Effector memory CD4-positive, alpha-beta T cell (primary cell): ENCODE results near the gene BCS1L.

Experiments
- DNase-seq, 3 donors: peaks; one replicate each; pipeline ENCODE4 v3.0.0-alpha.2; 2020
- H3K27ac ChIP-seq: 2 replicates; pipeline ENCODE4 v1.7.0; 2013; ENCODE audit warnings: mild to moderate bottlenecking, low read length, moderate library complexity; ENCODE audit not compliant: insufficient read depth, poor library complexity, severe bottlenecking
- H3K27me3 ChIP-seq: replicated peaks from 2 replicates; pipeline ENCODE4 v1.7.0; 2013; ENCODE audit warnings: mild to moderate bottlenecking, low read length; ENCODE audit not compliant: insufficient read depth, control insufficient read depth, poor library complexity, severe bottlenecking
- H3K36me3 ChIP-seq: 2 replicates; pipeline ENCODE4 v1.7.0; 2013; ENCODE audit warnings: mild to moderate bottlenecking, low read length, moderate library complexity; ENCODE audit not compliant: control insufficient read depth, insufficient read depth
- H3K4me1 ChIP-seq: 2 replicates; pipeline ENCODE4 v1.7.0; 2013; ENCODE audit warnings: low read length, mild to moderate bottlenecking; ENCODE audit not compliant: control insufficient read depth, insufficient read depth, poor library complexity, severe bottlenecking
- H3K4me3 ChIP-seq: 2 replicates; pipeline ENCODE4 v1.7.0; 2013; ENCODE audit warnings: low read length, low read depth, mild to moderate bottlenecking; ENCODE audit not compliant: insufficient read depth, poor library complexity, severe bottlenecking
- H3K9me3 ChIP-seq: 2 replicates; pipeline ENCODE4 v1.7.0; 2013; ENCODE audit warnings: mild to moderate bottlenecking, low read length, moderate library complexity; ENCODE audit not compliant: control insufficient read depth

The BCS1L gene

DNA sequence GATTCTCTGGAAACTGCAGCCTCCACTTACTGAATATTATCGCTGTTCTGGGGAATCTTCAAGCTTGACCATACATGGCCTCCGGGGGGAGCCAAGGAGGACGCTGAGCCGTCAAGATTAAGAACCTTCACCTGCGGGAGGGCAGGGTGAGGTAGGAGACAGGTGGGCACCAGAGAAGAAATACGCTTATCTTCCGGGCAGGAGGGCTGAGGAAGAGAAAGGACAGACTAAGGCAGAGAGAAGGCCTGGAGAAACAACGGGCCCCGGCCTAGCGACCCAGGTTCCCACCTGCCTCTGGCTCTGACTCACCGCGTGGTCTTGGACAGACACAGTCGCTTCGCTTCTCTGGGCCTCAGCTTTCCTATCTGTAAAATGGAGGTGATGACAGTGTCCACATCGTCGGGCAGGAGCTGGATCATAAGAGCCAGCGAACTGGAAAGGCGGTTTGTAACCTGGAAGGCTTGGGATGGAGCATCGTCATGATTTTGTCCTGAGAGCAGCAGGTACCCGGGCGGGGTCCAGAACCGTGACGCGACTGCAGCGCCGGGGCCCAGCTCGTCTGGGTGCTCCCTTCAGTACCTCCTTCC, 719 bp upstream of the BCS1L start:
- DNase-seq = peak in 2 of 3 donors; percentile 3 to 26
- Histone ChIP-seq H3K4me3 (peak overlapping the region; percentile 82), H3K27me3 (no peaks in the 10 kb centered on the region), H3K4me1 (peaks cover 8% of the 10 kb centered on the region), H3K27ac (peak overlapping the region; percentile 70), H3K36me3 (peaks cover 43% of the 10 kb centered on the region), H3K9me3 (no peaks in the 10 kb centered on the region)

DNA sequence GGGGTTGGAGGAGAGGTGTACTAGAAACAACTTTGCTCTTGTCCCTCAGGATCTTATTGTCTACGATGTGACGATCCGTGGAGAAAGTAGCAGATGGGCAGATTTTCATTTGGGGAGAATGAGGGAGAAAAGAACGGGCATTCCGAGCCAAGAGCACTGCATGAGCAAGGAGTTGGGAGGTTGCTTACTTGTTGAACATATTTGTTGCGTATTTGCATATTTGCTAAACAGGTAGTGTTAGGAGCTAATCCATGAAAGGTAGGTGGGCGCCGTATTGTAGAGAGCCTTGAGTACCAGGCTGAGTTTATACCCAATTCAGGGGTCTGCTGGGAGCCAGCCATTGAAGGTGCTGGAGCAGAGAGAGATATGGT, 490 bp downstream of the BCS1L start:
- no peaks in the 10 kb centered on the region for H3K9me3 ChIP-seq
- H3K4me3 ChIP-seq = peak overlapping the region; percentile 82
- H3K4me1 ChIP-seq = peaks cover 8% of the 10 kb centered on the region
- H3K27me3 ChIP-seq = no peaks in the 10 kb centered on the region
- peaks cover 44% of the 10 kb centered on the region for H3K36me3 ChIP-seq
- DNase-seq = no peak
- peak overlapping the region; percentile 70 for H3K27ac ChIP-seq

DNA sequence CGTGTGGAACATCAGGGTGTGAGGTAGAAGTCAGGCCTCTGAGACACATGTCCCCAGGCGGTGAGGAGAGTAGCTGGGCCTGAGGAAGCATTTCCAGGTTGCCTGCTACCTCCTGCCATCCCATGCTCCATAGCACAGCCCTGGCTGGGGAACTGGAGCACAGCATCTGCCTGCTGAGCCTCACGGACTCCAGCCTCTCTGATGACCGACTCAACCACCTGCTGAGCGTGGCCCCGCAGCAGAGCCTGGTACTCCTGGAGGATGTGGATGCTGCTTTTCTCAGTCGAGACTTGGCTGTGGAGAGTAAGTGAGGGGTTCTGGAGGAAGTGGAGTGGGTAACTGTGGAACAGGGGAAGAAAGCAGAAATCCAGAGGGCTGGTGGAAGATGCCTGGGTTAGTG, 2.9 kb downstream of the BCS1L start:
- Histone ChIP-seq H3K4me1 (peaks cover 8% of the 10 kb centered on the region), H3K4me3 (no peak overlapping the region), H3K27me3 (no peaks in the 10 kb centered on the region), H3K27ac (no peak overlapping the region), H3K9me3 (no peaks in the 10 kb centered on the region), H3K36me3 (peaks cover 50% of the 10 kb centered on the region)
- no peak for DNase-seq

DNA sequence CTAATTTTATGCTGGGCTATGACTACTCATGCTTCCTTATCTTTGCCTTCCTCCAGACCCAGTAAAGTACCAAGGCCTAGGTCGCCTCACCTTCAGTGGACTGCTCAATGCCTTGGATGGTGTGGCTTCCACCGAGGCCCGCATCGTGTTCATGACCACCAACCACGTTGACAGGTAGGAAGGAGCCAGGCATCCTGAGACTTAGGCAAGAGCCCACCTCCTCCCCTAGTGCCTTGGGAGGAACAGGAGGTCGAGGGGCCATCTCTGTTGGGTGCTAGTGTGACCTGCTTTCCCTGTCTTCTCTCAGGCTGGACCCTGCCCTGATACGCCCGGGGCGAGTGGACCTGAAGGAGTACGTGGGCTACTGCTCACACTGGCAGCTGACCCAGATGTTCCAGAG, 3.3 kb downstream of the BCS1L start:
- no peaks in the 10 kb centered on the region for H3K9me3 ChIP-seq
- no peak overlapping the region for H3K4me3 ChIP-seq
- peaks cover 8% of the 10 kb centered on the region for H3K4me1 ChIP-seq
- H3K27ac ChIP-seq = no peak overlapping the region
- H3K36me3 ChIP-seq = peaks cover 54% of the 10 kb centered on the region
- no peaks in the 10 kb centered on the region for H3K27me3 ChIP-seq
- DNase-seq = no peak

DNA sequence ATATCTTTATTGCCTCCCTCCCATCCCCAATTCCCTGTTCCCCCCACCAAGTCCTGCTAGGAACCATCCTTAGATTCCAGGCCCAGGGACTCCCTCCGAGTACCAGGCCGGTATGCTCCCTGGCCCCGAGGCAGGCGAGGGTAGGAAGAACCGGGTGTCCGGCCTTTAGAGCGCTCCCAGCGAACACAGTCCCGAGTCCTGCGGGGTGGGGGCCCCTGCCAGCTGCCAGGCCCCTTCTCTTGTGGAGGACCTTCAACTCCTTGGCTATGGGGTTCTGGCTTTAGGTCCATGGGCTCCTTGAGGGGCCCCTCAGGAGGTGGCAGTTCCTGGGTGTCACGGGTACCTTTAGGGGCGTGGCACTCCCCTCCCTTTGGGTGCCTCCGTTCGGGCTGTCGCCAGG, 4.4 kb downstream of the BCS1L start:
- Histone ChIP-seq H3K27me3 (no peaks in the 10 kb centered on the region), H3K9me3 (no peaks in the 10 kb centered on the region), H3K4me3 (no peak overlapping the region), H3K27ac (no peak overlapping the region), H3K36me3 (peaks cover 62% of the 10 kb centered on the region), H3K4me1 (peaks cover 8% of the 10 kb centered on the region)
- DNase-seq = no peak

DNA sequence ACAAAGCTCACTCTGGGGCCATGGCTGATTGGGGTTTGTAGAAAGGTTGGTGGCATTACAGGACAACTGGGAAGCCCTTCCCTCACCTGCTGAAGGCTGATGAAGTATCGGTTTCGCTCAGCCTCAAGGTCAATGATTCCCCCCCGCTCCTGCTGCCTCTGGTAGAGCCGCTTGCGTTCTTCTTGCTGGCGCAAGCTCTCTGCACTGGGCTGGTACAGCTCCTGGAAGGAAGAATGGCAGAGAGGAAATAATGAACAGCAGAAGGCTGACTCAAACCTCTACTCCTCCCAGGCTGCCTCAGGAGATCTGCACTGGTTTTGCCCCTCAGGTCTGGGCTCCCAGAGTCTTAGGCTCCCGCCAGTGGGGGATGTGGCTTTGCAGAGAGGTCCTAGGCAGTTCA, 5.2 kb downstream of the BCS1L start:
- H3K4me1 ChIP-seq = peaks cover 7% of the 10 kb centered on the region
- no peaks in the 10 kb centered on the region for H3K9me3 ChIP-seq
- no peak for DNase-seq
- peaks cover 66% of the 10 kb centered on the region for H3K36me3 ChIP-seq
- H3K27ac ChIP-seq = no peak overlapping the region
- H3K4me3 ChIP-seq = no peak overlapping the region
- H3K27me3 ChIP-seq = no peaks in the 10 kb centered on the region

DNA sequence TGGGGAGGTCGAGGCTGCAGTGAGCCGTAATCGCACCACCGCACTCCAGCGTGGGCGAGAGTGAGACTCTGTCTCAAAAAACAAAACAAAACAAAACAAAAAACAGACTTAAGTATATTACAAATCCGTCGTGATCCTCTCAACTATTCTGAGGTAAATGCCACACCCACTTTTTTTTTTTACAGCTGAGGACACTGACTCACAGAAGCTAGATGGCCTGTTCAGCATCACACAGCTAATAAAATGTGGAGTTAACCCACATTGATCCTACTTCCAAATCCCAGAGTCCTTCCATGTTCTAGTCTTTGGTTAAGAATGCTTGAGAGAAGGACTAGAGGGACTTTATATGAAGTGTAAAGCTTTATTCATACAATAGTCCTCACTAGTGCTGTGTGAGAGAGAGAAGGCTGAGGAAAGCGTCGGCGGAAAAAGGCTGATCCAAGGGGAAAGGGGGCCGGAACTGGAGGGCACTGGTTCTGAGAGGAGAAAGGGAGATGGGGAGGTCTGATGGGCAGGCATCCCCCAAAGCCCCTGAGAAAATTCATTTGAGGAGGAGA, 11.7 kb downstream of the BCS1L start:
- Histone ChIP-seq H3K36me3 (peaks cover 25% of the 10 kb centered on the region), H3K9me3 (no peaks in the 10 kb centered on the region), H3K4me3 (peak overlapping the region; percentile 89), H3K27ac (peak overlapping the region; percentile 77), H3K27me3 (no peaks in the 10 kb centered on the region), H3K4me1 (peaks cover 7% of the 10 kb centered on the region)
- no peak for DNase-seq

DNA sequence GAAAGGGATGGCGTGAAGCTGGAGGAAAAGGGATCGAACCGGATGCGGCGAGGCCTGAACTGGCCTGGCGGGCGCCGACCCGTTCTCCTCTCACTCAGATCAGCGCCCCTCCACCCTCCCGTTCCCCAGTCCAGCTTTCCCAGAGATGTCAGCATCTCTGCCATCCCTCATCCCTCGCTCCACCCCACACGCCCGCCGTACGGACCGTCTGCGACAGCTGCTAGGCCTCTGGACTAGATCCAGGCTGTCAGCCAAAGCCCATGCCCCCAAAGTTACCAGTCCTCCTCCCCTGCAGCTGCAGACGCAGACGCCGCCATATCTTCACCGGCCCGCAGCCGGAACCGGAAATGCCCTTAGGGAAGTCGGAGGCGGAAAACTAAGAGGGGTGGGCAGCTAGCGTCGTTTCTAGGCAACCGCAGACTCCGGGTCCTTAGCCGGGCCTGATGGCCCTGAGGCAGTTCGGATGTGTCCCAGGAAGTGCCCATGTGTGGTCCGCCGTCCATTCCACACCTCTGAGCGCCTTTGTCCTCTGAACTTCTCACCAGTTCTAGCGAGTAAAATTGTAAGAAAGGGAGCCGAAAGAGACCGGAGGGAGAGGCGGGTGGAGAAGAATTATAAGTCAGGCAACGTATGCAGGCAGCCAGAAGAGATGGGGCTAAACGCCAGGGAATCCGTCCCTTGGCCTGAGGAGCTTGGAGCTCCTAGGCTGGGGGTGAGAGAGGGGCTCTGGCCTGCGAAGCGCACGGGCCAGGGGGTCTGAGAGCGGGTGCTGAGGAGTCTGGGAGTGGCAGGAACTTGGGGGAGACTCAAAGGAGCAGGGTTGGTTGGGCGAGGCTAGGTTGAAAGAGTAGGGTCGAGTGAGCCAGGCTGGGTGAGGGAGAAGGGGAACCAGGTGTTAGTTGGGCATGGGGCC, 12.4 kb downstream of the BCS1L start, which contains the start of the genes RNF25 and STK36:
TSS of gene RNF25 (minus strand) at position 349 of the 913 bp plus-strand sequence. CDS start at position 317, 32 bp downstream.
TSS of gene STK36 (plus strand) at position 433 of the 913 bp plus-strand sequence. CDS start 744 bp downstream, outside the sequence.
- Histone ChIP-seq H3K4me1 (peaks cover 7% of the 10 kb centered on the region), H3K4me3 (peak within 1 kb of the TSS; percentile 89), H3K36me3 (peaks cover 20% of the 10 kb centered on the region), H3K27ac (peak within 1 kb of the TSS; percentile 77), H3K9me3 (no peaks in the 10 kb centered on the region), H3K27me3 (no peaks in the 10 kb centered on the region)
- DNase-seq = peak; percentile 68 to 73 (median 70)

DNA sequence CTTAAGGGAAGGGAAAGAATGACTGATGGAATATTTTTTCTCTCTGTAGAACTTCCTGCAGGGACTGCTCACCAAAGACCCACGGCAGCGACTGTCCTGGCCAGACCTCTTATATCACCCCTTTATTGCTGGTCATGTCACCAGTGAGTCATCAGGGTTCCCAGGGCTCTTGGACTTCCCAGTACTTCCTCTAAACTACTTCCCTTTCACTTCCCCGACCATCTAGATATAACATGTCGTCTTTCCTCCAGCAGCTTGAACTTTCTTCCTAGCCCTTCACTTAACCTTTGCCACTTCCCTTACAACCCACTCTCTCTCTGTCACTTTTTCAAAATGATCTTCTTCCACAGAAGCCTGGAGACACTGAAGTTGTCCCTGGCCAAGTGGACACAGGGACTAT, 19.6 kb downstream of the BCS1L start:
- DNase-seq = no peak
- Histone ChIP-seq H3K27ac (no peak overlapping the region), H3K9me3 (no peaks in the 10 kb centered on the region), H3K4me1 (no peaks in the 10 kb centered on the region), H3K36me3 (no peaks in the 10 kb centered on the region), H3K4me3 (no peak overlapping the region), H3K27me3 (no peaks in the 10 kb centered on the region)

DNA sequence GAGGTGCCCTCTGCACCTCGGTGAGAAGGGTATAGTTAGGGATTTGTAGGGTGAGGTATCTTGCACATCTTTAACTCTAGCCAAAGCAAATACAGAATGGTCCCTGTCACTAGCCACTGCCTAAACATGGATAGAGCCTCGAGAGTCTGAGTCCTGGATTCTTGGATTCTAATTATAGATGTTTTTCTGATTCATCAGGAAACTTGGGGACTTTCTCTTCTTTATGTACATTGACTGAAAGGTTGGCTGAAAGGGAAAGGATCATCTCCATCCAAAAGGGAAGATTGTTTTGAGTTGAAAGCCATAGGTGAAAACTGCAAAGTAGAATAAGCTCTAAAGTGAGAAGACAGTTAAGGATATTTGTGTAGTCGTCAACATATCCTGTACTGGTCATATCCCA, 20.6 kb downstream of the BCS1L start:
- no peak overlapping the region for H3K4me3 ChIP-seq
- H3K27ac ChIP-seq = no peak overlapping the region
- H3K36me3 ChIP-seq = no peaks in the 10 kb centered on the region
- no peaks in the 10 kb centered on the region for H3K9me3 ChIP-seq
- DNase-seq = no peak
- H3K4me1 ChIP-seq = no peaks in the 10 kb centered on the region
- H3K27me3 ChIP-seq = no peaks in the 10 kb centered on the region
